ENCODE data around the gene TEKTIP1.

Gene TEKTIP1

GRCh38 chr19:3547767-3548282 is 8.9 kb downstream of the TEKTIP1 start:
- no peak for DNase-seq (ENCODE audit: extremely low spot score)
- ChIA-PET CTCF (no interaction called here), POLR2A (no interaction called here)
- TF ChIP-seq SP1 (IDR thresholded peaks at IDR 0.05) (no peak), FOXK2 (IDR thresholded peaks at IDR 0.05) (no peak), CTBP1 (IDR thresholded peaks at IDR 0.05; ENCODE audit: borderline replicate concordance) (no peak), SUZ12 (IDR thresholded peaks at IDR 0.05) (no peak), NFRKB (IDR thresholded peaks at IDR 0.05) (no peak), FOXM1 (IDR thresholded peaks at IDR 0.05; ENCODE audit: borderline replicate concordance) (no peak), LEF1 (IDR thresholded peaks at IDR 0.05; ENCODE audit: borderline replicate concordance) (no peak)

DNA sequence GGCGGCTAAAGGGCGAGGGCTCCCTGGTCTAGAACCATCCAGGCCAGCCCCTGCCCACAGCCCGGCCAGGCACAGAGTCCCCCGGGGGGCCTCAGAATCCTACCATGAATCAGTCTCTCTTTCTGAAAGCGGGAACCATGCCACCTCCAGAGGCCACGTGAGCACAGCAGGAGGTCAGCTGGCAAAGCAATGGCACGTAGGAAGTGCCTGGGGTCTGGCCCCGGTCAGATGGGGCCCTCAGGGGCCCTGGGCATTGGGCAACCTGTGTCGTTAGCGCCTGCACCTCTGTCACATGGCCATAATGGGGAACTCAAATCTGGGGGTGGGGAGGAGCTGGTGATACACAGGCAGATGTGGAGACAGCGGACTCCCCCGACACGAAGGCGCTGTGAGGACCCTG is 9.6 kb downstream of the TEKTIP1 start:
- TF ChIP-seq LEF1 (IDR thresholded peaks at IDR 0.05; ENCODE audit: borderline replicate concordance) (no peak), L3MBTL2 (conservative IDR thresholded peaks at IDR 0.05) (no peak), TARDBP (IDR thresholded peaks at IDR 0.05) (no peak)
- DNase-seq (ENCODE audit: extremely low spot score) = no peak
- ChIA-PET CTCF (no interaction called here), POLR2A (no interaction called here)

DNA sequence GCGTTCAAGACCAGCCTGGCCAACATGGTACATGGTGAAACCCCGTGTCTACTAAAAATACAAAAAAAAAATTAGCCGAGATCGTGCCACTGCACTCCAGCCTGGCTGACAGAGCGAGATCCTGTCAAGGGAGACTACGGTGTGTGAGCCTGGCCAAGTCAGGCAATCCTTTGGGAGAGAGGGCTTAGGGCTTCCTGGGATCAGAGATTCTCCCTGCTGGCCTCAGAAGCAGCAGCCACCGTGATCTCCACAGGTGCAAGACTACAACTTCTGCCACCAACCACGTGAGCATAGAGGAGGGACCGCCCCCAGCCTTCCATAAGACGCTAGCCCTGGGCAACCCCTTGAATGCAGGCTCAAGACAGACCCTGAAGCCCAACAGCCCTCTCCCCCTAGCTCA is 10.8 kb downstream of the TEKTIP1 start:
- ChIA-PET POLR2A (no interaction called here), CTCF (no interaction called here)
- TF ChIP-seq HDGF (IDR thresholded peaks at IDR 0.05; ENCODE audit: borderline replicate concordance) (no peak), SUZ12 (IDR thresholded peaks at IDR 0.05) (no peak), FOXM1 (IDR thresholded peaks at IDR 0.05; ENCODE audit: borderline replicate concordance) (no peak), ARNT (IDR thresholded peaks at IDR 0.05) (no peak)
- no peak for DNase-seq (ENCODE audit: extremely low spot score)

DNA sequence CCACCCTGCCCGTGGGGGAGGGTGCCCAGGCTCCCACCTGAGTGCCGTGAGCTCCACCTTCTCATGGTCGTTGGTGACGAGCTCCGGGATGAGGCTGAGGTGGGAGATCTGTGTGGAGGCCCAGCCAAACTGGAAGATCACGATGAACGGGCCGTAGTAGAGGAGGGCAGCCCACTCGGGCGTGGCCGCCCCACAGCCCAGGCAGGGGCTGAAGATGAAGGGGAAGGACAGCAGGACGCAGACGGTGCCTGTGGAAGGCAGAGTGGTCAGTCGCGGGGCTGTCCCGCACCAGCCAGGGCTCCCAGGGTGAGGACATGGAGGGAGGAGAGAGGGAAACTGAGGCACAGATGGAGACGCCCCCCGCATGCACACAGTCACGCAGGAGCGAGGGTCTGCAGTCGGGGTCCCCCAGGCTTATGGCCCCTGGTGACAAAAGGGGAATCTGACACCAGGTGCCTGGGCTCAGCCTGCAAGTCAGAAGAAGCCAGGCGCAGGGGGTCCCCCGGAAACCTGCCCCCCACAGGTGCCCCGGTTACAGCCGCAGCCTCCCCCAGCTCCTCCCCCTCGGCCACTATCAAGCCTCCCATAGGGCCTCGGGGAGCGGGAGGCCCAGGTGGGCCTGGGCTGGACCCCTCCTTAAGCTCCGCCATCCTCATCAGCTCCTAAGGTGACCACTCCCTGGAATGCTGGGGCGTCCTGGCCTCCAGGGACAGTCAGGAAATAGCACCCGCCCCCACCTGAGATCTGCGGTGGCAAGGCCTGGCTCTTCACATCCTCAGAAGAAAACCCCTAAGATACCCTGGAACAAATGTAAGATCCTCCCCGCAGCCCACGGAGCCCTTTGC is 12.2 kb downstream of the TEKTIP1 start:
- DNase-seq (ENCODE audit: extremely low spot score) = no peak
- POLR2A ChIA-PET = no interaction called here
- CTCF ChIA-PET = interaction anchor here (0.6 kb wide), 1 partner anchor 25 kb away, joined by 4 read pairs; no protein-coding TSS in a partner anchor
- no peak for TF ChIP-seq TARDBP (IDR thresholded peaks at IDR 0.05)
- no peak for TF ChIP-seq FOXK2 (IDR thresholded peaks at IDR 0.05)
- no peak for TF ChIP-seq ELF4 (IDR thresholded peaks at IDR 0.05)
- no peak for TF ChIP-seq ZNF384 (IDR thresholded peaks at IDR 0.05)
- no peak for TF ChIP-seq NFRKB (IDR thresholded peaks at IDR 0.05)
- TF ChIP-seq ARNT (IDR thresholded peaks at IDR 0.05) = no peak
- no peak for TF ChIP-seq SP1 (IDR thresholded peaks at IDR 0.05)
- no peak for TF ChIP-seq CTBP1 (IDR thresholded peaks at IDR 0.05; ENCODE audit: borderline replicate concordance)
- TF ChIP-seq FOXA1 (IDR thresholded peaks at IDR 0.05) = no peak
- no peak for TF ChIP-seq LEF1 (IDR thresholded peaks at IDR 0.05; ENCODE audit: borderline replicate concordance)
- TF ChIP-seq BHLHE40 (IDR thresholded peaks at IDR 0.05; ENCODE audit: borderline replicate concordance) = no peak
- TF ChIP-seq PKNOX1 (IDR thresholded peaks at IDR 0.05) = no peak
- TF ChIP-seq FOXM1 (IDR thresholded peaks at IDR 0.05; ENCODE audit: borderline replicate concordance) = no peak
- no peak for TF ChIP-seq L3MBTL2 (conservative IDR thresholded peaks at IDR 0.05)
- TF ChIP-seq HDGF (IDR thresholded peaks at IDR 0.05; ENCODE audit: borderline replicate concordance) = no peak
- TF ChIP-seq SUZ12 (IDR thresholded peaks at IDR 0.05) = no peak

GRCh38 chr19:3551792-3552095 is 12.8 kb downstream of the TEKTIP1 start:
- CTCF ChIA-PET = no interaction called here
- POLR2A ChIA-PET = no interaction called here
- TF ChIP-seq ARNT (IDR thresholded peaks at IDR 0.05) (no peak), TARDBP (IDR thresholded peaks at IDR 0.05) (no peak), ZNF384 (IDR thresholded peaks at IDR 0.05) (no peak), PKNOX1 (IDR thresholded peaks at IDR 0.05) (no peak), BHLHE40 (IDR thresholded peaks at IDR 0.05; ENCODE audit: borderline replicate concordance) (no peak), SP1 (IDR thresholded peaks at IDR 0.05) (no peak), FOXK2 (IDR thresholded peaks at IDR 0.05) (no peak), L3MBTL2 (conservative IDR thresholded peaks at IDR 0.05) (no peak), NFRKB (IDR thresholded peaks at IDR 0.05) (no peak), SUZ12 (IDR thresholded peaks at IDR 0.05) (no peak), CTBP1 (IDR thresholded peaks at IDR 0.05; ENCODE audit: borderline replicate concordance) (no peak), LEF1 (IDR thresholded peaks at IDR 0.05; ENCODE audit: borderline replicate concordance) (no peak)

DNA sequence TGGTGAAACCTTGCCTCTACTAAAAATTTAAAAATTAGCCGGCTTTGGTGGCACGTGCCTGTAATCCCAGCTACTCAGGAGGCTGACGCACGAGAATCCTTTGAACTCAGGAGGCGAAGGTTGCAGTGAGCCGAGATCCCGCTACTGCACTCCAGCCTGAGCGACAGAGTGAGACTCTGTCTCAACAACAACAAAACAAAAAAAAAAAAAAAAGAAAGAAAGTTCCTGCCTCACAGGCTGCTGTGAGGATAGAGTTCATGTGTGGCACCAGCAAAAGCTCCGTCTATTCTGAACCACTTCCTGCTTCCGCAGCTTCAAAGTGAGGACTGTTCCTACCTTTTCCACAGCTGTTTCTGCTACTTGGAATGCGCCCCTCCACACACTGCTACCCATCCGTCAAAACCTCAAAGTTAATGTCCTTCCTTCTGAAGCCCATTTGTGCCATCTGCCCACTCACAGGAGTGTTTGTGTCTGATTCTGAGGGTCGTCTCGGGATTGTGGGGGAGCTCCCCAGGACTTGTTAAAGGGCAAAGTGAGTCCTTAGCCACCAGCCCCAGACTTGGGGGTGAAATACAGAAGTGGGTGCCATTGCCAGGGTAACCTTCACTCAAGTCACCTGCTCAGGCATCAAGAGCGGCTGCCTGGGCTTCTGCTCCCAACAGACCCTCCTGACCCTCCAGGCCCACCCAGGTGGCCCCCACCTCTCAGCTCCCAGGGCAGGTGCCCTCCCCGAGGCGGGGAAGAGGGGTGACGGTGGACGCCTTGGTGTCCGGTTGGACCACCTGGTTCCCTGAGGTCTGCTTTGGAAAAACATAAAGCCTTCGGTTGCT is 15.5 kb downstream of the TEKTIP1 start:
- ChIA-PET CTCF (no interaction called here), POLR2A (no interaction called here)

More at GRCh38 chr19:3551792-3552095, 12.8 kb downstream of the TEKTIP1 start:
- no peak for DNase-seq (ENCODE audit: extremely low spot score)

More for the DNA sequence above, 15.5 kb downstream of the TEKTIP1 start:
- DNase-seq (ENCODE audit: extremely low spot score) = no peak
- TF ChIP-seq TARDBP (IDR thresholded peaks at IDR 0.05) = no peak
- TF ChIP-seq FOXA1 (IDR thresholded peaks at IDR 0.05) = no peak
- no peak for TF ChIP-seq ELF4 (IDR thresholded peaks at IDR 0.05)
- TF ChIP-seq L3MBTL2 (conservative IDR thresholded peaks at IDR 0.05) = no peak
- TF ChIP-seq CTBP1 (IDR thresholded peaks at IDR 0.05; ENCODE audit: borderline replicate concordance) = no peak
- TF ChIP-seq ARNT (IDR thresholded peaks at IDR 0.05) = no peak
- no peak for TF ChIP-seq PKNOX1 (IDR thresholded peaks at IDR 0.05)
- TF ChIP-seq LEF1 (IDR thresholded peaks at IDR 0.05; ENCODE audit: borderline replicate concordance) = no peak
- TF ChIP-seq BHLHE40 (IDR thresholded peaks at IDR 0.05; ENCODE audit: borderline replicate concordance) = no peak
- no peak for TF ChIP-seq NFRKB (IDR thresholded peaks at IDR 0.05)
- TF ChIP-seq SP1 (IDR thresholded peaks at IDR 0.05) = no peak
- no peak for TF ChIP-seq HDGF (IDR thresholded peaks at IDR 0.05; ENCODE audit: borderline replicate concordance)
- TF ChIP-seq ZNF384 (IDR thresholded peaks at IDR 0.05) = no peak
- TF ChIP-seq FOXK2 (IDR thresholded peaks at IDR 0.05) = no peak
- TF ChIP-seq FOXM1 (IDR thresholded peaks at IDR 0.05; ENCODE audit: borderline replicate concordance) = no peak
- TF ChIP-seq SUZ12 (IDR thresholded peaks at IDR 0.05) = no peak

Measured in HEK293T (cell line).